Fibroblast of villous mesenchyme (primary cell): Measurements from ENCODE around the gene MARF1. TPM values are rescaled to one million over a fixed set of nuclear protein-coding genes. Genes with fewer than 3 reads are reported as not detected.

Source experiments
- DNase-seq: peaks from one replicate; pipeline ENCODE4 v3.0.0-alpha.2; 2010; ENCODE audit warnings: low read depth
- H3K4me3 ChIP-seq: 2 replicates; pipeline ENCODE4 v1.5.1; 2011; ENCODE audit warnings: low read depth, mild to moderate bottlenecking, low read length
- total RNA-seq: library from RNA; depleted of rRNA; stranded (reverse); fragments of >200 nt; gene quantifications from 2 replicates; pipeline ENCODE4 v1.2.3, GENCODE V29; 2012
- TF ChIP-seq, protein P1 (sequence below): IDR thresholded peaks from 2 replicates; pipeline ENCODE4 v1.5.1; 2012; ENCODE audit warnings: low read depth, mild to moderate bottlenecking, low read length; ENCODE audit not compliant: insufficient read depth

MARF1 gene
- total RNA-seq, 1 donor = 14.7 TPM

DNA sequence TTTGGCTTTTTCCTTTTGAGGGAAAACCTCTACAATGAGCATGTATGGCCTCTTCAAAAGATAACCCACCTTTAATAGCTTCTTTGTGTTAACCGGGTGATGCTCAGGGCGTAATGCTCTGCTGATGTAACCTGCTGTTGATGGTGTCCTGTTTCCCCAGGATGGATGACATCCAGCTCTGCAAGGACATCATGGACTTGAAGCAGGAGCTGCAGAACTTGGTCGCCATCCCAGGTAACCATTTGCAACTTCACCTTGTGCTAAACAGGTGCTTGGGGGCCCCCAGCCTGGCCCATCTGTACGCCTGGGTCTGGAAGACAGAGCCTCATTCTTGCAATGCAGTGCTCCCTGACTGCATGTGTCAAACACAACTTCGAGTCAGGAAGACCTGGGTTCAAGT is 75.1 kb downstream of the MARF1 start:
- H3K4me3 ChIP-seq = no peak overlapping the region
- no peak for DNase-seq
- TF ChIP-seq, protein P1, sequence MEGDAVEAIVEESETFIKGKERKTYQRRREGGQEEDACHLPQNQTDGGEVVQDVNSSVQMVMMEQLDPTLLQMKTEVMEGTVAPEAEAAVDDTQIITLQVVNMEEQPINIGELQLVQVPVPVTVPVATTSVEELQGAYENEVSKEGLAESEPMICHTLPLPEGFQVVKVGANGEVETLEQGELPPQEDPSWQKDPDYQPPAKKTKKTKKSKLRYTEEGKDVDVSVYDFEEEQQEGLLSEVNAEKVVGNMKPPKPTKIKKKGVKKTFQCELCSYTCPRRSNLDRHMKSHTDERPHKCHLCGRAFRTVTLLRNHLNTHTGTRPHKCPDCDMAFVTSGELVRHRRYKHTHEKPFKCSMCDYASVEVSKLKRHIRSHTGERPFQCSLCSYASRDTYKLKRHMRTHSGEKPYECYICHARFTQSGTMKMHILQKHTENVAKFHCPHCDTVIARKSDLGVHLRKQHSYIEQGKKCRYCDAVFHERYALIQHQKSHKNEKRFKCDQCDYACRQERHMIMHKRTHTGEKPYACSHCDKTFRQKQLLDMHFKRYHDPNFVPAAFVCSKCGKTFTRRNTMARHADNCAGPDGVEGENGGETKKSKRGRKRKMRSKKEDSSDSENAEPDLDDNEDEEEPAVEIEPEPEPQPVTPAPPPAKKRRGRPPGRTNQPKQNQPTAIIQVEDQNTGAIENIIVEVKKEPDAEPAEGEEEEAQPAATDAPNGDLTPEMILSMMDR = no peak

DNA sequence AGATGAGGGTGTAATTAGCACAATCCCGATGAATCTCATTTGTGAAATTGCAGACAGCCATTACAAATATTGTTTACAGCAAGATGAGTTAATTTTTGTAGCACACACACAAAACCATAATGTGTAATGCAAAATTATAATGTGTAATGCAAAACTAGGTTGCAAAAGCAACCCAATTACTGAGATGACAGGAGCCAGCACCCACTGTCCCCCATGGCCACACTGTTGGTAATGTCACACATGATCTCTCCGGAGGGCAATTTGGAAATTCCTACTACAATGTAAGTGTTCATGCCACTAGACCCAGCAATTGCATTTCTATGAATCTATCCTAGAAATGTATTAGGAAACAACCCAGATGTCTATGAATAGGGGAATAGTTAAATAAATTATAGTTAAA is 76.9 kb downstream of the MARF1 start:
- no peak overlapping the region for H3K4me3 ChIP-seq
- TF ChIP-seq, protein P1 = no peak
- DNase-seq = no peak

DNA sequence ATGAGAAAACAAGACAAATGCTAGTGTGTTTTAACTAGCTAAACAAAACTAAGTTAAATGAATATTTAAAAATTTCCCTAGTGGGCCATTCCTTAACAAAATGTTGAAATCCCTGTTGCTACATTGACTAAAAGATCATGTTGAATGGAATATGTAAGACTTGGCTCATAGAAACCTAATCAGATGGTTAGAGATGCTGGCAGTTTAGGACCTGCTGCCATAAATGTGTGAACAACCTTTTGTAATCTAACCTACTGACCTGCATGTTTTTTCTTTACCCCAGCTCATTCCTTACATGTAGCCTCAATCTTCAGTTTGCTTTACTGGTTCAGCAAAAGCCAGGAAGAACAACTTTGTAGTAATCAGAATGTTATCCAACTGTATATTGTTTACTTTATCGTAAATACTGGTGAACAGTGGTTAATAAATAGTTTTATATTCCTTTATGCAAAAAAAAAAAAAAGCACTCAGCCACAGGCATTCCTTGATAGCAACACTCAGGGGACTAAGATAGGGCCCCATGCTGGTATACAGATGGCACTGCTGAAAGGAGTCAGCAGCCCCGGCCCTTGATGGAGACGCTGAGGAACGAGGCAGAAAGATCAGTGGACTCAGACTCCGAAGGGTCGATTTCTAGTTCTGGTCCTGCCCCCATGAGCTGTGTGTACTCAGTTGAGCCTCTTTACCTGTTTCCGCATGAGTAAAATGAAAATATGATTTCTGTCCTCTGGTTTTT is 78.2 kb downstream of the MARF1 start:
- DNase-seq = peak; percentile 45
- TF ChIP-seq, protein P1 = no peak
- H3K4me3 ChIP-seq = no peak overlapping the region

DNA sequence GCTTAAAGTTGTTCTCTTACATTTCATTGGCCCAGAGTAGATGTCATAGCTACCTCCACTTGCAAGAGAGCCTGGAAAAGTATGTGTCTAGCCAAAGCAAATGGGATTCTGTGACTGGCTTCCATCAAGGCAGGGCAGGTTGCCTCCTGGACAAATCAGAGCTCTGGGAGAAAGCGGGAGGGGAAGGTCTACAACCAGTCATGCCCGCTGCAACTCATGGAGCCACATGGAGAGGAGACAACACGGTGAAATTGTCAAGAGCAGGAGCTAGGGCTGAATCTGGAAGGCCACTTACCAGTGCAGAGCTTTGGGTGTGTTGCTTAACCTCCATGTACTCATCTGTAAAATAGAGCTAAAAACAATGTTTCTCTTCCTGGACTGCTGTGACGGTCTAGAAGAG is 83.8 kb downstream of the MARF1 start:
- no peak for DNase-seq
- TF ChIP-seq, protein P1 = no peak
- H3K4me3 ChIP-seq = no peak overlapping the region

DNA sequence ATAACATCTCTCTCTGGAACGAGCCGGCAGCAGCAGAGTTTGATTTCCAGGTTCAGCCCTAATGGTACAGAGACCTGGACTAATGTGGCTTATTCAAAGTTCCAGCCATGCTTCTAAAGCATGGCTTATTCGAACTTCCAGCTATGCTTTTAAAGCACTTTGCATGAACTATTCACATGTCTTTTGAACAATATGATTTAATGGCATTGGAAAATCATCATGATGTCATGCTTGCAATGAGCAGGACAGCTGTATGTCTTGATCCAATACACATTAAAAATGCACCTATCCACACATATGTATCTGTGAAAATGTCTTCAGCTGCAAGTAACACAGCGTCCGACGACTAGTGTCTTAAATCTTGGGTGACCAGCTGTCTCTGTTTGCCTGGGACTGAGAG is 85.7 kb downstream of the MARF1 start:
- no peak overlapping the region for H3K4me3 ChIP-seq
- no peak for DNase-seq
- TF ChIP-seq, protein P1 = no peak

DNA sequence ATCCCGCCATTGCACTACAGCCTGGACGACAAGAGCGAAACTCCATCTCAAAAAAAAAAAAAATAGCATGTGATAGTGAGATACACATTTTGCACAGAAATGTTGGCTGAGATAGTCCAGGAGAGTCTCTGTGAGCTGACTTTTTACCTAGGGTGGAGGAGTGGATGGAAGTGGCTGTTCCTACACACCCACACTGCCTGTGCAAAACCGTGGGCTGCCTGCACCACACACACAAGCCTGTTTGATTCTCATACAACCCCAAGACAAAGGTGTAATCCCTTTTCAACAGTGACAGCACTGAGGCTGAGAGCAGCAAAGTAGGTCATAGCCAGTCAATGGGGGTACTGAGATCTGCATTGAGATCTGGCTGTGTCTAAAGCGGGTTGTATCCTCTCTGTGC is 86.8 kb downstream of the MARF1 start:
- no peak overlapping the region for H3K4me3 ChIP-seq
- TF ChIP-seq, protein P1 = no peak
- no peak for DNase-seq
